ENCODE measurements around the gene SH2D4B. TPM values are rescaled to one million over a fixed set of nuclear protein-coding genes. Genes with fewer than 3 reads are reported as not detected.

Gene SH2D4B
- total RNA-seq, 1 experiment from 2014 or later: not detected

GRCh38 chr10:80589726-80590373, 52.1 kb downstream of the SH2D4B start:
- no peak for DNase-seq (ENCODE audit: low spot score)

GRCh38 chr10:80590585-80591125, 53.0 kb downstream of the SH2D4B start:
- no peak for DNase-seq (ENCODE audit: low spot score)

- DNase-seq (ENCODE audit: low spot score): peak; percentile 39
Measured at GRCh38 chr10:80596391-80597257, 58.9 kb downstream of the SH2D4B start.

GRCh38 chr10:80598084-80598798, 60.5 kb downstream of the SH2D4B start:
- DNase-seq (ENCODE audit: low spot score): no peak

GRCh38 chr10:80598951-80599350, 61.2 kb downstream of the SH2D4B start:
- DNase-seq (ENCODE audit: low spot score): no peak

GRCh38 chr10:80599424-80599847, 61.7 kb downstream of the SH2D4B start:
- DNase-seq (ENCODE audit: low spot score): peak; percentile 64

- no peak for DNase-seq (ENCODE audit: low spot score)
Measured at GRCh38 chr10:80600256-80600655, 62.6 kb downstream of the SH2D4B start.

GRCh38 chr10:80602881-80603280, 65.2 kb downstream of the SH2D4B start:
- no peak for DNase-seq (ENCODE audit: low spot score)

GRCh38 chr10:80603516-80603915, 65.8 kb downstream of the SH2D4B start:
- no peak for DNase-seq (ENCODE audit: low spot score)

- no peak for DNase-seq (ENCODE audit: low spot score)
Measured at GRCh38 chr10:80608706-80609105, 71.0 kb downstream of the SH2D4B start.

- DNase-seq (ENCODE audit: low spot score): no peak
Measured at GRCh38 chr10:80609331-80609730, 71.6 kb downstream of the SH2D4B start.

GRCh38 chr10:80611481-80612185, 73.9 kb downstream of the SH2D4B start:
- DNase-seq (ENCODE audit: low spot score): no peak

- DNase-seq (ENCODE audit: low spot score): no peak
Measured at GRCh38 chr10:80612261-80612660, 74.6 kb downstream of the SH2D4B start.

- DNase-seq (ENCODE audit: low spot score): no peak
Measured at GRCh38 chr10:80613466-80614170, 75.9 kb downstream of the SH2D4B start.

- DNase-seq (ENCODE audit: low spot score): no peak
Measured at GRCh38 chr10:80614576-80615416, 77.1 kb downstream of the SH2D4B start.

- no peak for DNase-seq (ENCODE audit: low spot score)
Measured at GRCh38 chr10:80617807-80618206, 80.1 kb downstream of the SH2D4B start.

- DNase-seq (ENCODE audit: low spot score): no peak
Measured at GRCh38 chr10:80619036-80619435, 81.3 kb downstream of the SH2D4B start.

- DNase-seq (ENCODE audit: low spot score): no peak
Measured at GRCh38 chr10:80622153-80622552, 84.5 kb downstream of the SH2D4B start.

- no peak for DNase-seq (ENCODE audit: low spot score)
Measured at GRCh38 chr10:80630324-80630723, 92.6 kb downstream of the SH2D4B start.

- no peak for DNase-seq (ENCODE audit: low spot score)
Measured at GRCh38 chr10:80632742-80633141, 95.0 kb downstream of the SH2D4B start.
